ENCODE measurements around the gene COA8. TPM values are rescaled to one million over a fixed set of nuclear protein-coding genes. Genes with fewer than 3 reads are reported as not detected.

Gene COA8
- total RNA-seq, 4 donors from 2014 or later: 26.8 to 46.1 (median 37.6) TPM

GRCh38 chr14:103581206-103581605 lies 18.4 kb downstream of the COA8 start:
- TF ChIP-seq POLR2A (IDR thresholded peaks at IDR 0.05; ENCODE audit: low read depth): no peak
- no peak overlapping the region for H3K27ac ChIP-seq (replicated peaks in 1 of 4)
- H3K4me3 ChIP-seq: no peak overlapping the region
- H3K9me3 ChIP-seq: no peaks in the 10 kb centered on the region
- intact Hi-C loops (cut with DNase I): no loop called here
- WGBS: 95% methylated on average over 11 of the region's 11 CpGs
- H3K36me3 ChIP-seq: peaks cover 16 to 63% (median 34%) of the 10 kb centered on the region in 4 donors
- peaks cover 12 to 14% (median 14%) of the 10 kb centered on the region in 4 donors for H3K4me1 ChIP-seq
- no peaks in the 10 kb centered on the region for H3K27me3 ChIP-seq
- DNase-seq (ENCODE audit: extremely low spot score): no peak

DNA sequence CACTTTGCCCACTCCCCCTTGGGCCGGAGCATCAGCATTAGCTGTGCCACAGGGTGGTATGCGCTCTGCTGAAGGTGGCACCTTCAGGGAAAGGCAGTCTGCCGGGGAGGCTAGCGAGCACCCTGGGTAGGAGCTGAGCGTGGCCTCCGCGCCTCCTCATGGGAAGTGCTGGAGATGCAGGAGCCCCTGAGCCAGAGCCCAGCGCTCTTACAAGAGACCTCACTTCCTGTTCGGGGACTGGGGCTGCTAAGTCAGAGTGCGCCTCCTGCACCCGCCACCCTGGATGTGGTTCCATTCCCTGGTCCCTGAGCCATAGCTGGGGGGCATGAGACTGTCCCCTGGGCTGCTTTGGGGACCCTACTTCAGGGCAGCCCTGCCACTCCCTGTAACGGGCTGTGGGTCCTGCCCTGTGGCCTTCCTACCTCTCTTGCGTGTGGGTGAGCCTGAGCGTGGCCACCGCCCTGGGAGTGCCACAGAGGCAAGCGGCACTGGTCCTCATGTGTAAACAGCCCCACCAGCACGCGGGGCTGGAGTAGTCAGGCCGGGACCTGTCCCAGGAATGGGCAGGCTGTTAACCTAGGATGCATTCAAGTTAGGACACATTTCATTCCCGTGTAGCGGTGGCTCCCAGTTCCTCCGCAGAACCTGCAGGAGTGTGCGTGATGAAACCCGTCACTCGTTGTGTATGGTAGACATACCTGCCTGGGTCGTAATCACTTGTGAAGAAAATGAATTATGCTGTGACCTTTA lies 19.4 kb downstream of the COA8 start:
- no peak for TF ChIP-seq POLR2A (IDR thresholded peaks at IDR 0.05; ENCODE audit: low read depth)
- no peak for TF ChIP-seq CTCF (IDR thresholded peaks at IDR 0.05)
- no peak for TF ChIP-seq POLR2AphosphoS5 (IDR thresholded peaks at IDR 0.05)
- no peak for TF ChIP-seq EP300 (IDR thresholded peaks at IDR 0.05)
- Histone ChIP-seq H3K36me3 (peaks cover 16 to 62% (median 34%) of the 10 kb centered on the region in 4 donors), H3K27me3 (no peaks in the 10 kb centered on the region), H3K4me1 (peaks cover 4 to 5% (median 4%) of the 10 kb centered on the region in 4 donors), H3K4me3 (no peak overlapping the region), H3K9me3 (no peaks in the 10 kb centered on the region), H3K27ac (replicated peaks in 1 of 4) (no peak overlapping the region)
- intact Hi-C loops (cut with DNase I): no loop called here
- DNase-seq (ENCODE audit: extremely low spot score): no peak
- WGBS: 96% methylated on average over 14 of the region's 26 CpGs

- no peak for DNase-seq (ENCODE audit: extremely low spot score)
- H3K4me3 ChIP-seq: no peak overlapping the region
- H3K4me1 ChIP-seq: no peaks in the 10 kb centered on the region
- no peak overlapping the region for H3K27ac ChIP-seq (replicated peaks in 1 of 4)
- peaks cover 5 to 58% (median 34%) of the 10 kb centered on the region in 4 donors for H3K36me3 ChIP-seq
- WGBS: 87% methylated on average over 11 of the region's 11 CpGs
- intact Hi-C loops (cut with DNase I): no loop called here
- no peaks in the 10 kb centered on the region for H3K9me3 ChIP-seq
- no peaks in the 10 kb centered on the region for H3K27me3 ChIP-seq
- TF ChIP-seq POLR2AphosphoS5 (IDR thresholded peaks at IDR 0.05): no peak
- TF ChIP-seq POLR2A (IDR thresholded peaks at IDR 0.05; ENCODE audit: low read depth): no peak
- no peak for TF ChIP-seq CTCF (IDR thresholded peaks at IDR 0.05)
- no peak for TF ChIP-seq EP300 (IDR thresholded peaks at IDR 0.05)
Measured at GRCh38 chr14:103584326-103584915, 21.7 kb downstream of the COA8 start.

GRCh38 chr14:103593577-103593976 lies 30.8 kb downstream of the COA8 start:
- WGBS: 69% methylated on average over 5 of the region's 6 CpGs
- TF ChIP-seq POLR2A (IDR thresholded peaks at IDR 0.05; ENCODE audit: low read depth) (no peak), EP300 (IDR thresholded peaks at IDR 0.05) (no peak), POLR2AphosphoS5 (IDR thresholded peaks at IDR 0.05) (no peak), CTCF (IDR thresholded peaks at IDR 0.05) (no peak)

DNA sequence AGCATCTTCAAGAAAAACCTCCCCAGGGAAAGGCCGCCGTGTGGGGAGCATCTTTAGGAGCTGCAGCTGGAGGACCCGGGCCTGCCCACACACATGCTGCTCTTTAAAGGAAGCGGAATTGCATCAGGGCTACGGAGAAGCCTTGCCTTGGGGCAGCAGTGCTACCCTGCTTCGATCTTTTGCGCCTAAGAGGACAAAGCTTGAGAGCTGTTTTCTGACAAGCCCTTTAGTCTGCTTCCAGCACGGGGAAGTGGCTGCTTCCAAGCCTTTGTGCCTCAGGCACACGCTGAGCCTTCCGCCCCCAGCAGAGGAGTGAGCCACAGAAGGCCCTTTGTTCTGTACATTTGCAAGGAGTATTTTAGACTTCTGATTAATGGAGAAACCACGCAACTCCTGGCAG lies 31.5 kb downstream of the COA8 start:
- TF ChIP-seq POLR2A (IDR thresholded peaks at IDR 0.05; ENCODE audit: low read depth): no peak
- TF ChIP-seq CTCF (IDR thresholded peaks at IDR 0.05): no peak
- peak; percentile 39 to 51 for TF ChIP-seq POLR2AphosphoS5 (IDR thresholded peaks at IDR 0.05)
- no peak for TF ChIP-seq EP300 (IDR thresholded peaks at IDR 0.05)
- intact Hi-C loops (cut with DNase I): no loop called here
- WGBS: 69% methylated on average over 11 of the region's 11 CpGs
- no peaks in the 10 kb centered on the region for H3K27me3 ChIP-seq
- H3K9me3 ChIP-seq: no peaks in the 10 kb centered on the region
- H3K4me3 ChIP-seq: no peak overlapping the region
- DNase-seq (ENCODE audit: extremely low spot score): no peak
- H3K36me3 ChIP-seq: peaks cover 8 to 26% (median 22%) of the 10 kb centered on the region in 4 donors
- H3K4me1 ChIP-seq: peaks cover 6 to 20% (median 17%) of the 10 kb centered on the region in 4 donors
- peak overlapping the region; percentile 23 to 61 (median 44) for H3K27ac ChIP-seq (replicated peaks in 1 of 4)

More at GRCh38 chr14:103593577-103593976, 30.8 kb downstream of the COA8 start:
- Histone ChIP-seq H3K27me3 (no peaks in the 10 kb centered on the region), H3K27ac (replicated peaks in 1 of 4) (peak overlapping the region in 2 of 4 donors; percentile 58 to 61), H3K9me3 (no peaks in the 10 kb centered on the region), H3K4me3 (no peak overlapping the region), H3K4me1 (peaks cover 6 to 20% (median 17%) of the 10 kb centered on the region in 4 donors), H3K36me3 (peaks cover 8 to 33% (median 29%) of the 10 kb centered on the region in 4 donors)
- DNase-seq (ENCODE audit: extremely low spot score): no peak
- intact Hi-C loops (cut with DNase I): no loop called here
